DOHH2 (cell line): ENCODE data around the gene GNPDA1.

ENCODE experiments used
- H3F3A ChIP-seq: fragments of 200-600 bp; sonication (generic), shearing (Covaris generic); 2 replicates; pipeline ENCODE4 v1.6.0; 2016; ENCODE audit warnings: antibody characterized with exemption, mild to moderate bottlenecking; ENCODE audit not compliant: control insufficient read depth, insufficient read depth
- H3K27ac ChIP-seq: fragments of 200-600 bp; sonication (generic); 2 replicates; pipeline ENCODE4 v1.5.1; 2014; ENCODE audit warnings: low read depth, mild to moderate bottlenecking, low read length, moderate library complexity
- H3K27me3 ChIP-seq: fragments of 200-600 bp; sonication (generic); 2 replicates; pipeline ENCODE4 v1.6.1; 2014; ENCODE audit warnings: mild to moderate bottlenecking, low read length, mixed read lengths; ENCODE audit not compliant: control insufficient read depth
- H3K36me3 ChIP-seq: fragments of 200-600 bp; sonication (generic); 2 replicates; pipeline ENCODE4 v1.6.1; 2014; ENCODE audit warnings: mild to moderate bottlenecking, low read length, moderate library complexity, mixed read lengths; ENCODE audit not compliant: control insufficient read depth
- H3K4me1 ChIP-seq: fragments of 200-600 bp; sonication (generic); 2 replicates; pipeline ENCODE4 v1.6.1; 2014; ENCODE audit warnings: mild to moderate bottlenecking, low read length, mixed read lengths; ENCODE audit not compliant: control insufficient read depth
- H3K4me2 ChIP-seq: fragments of 200-600 bp; sonication (generic); 2 replicates; pipeline ENCODE4 v1.6.0; 2014; ENCODE audit warnings: mild to moderate bottlenecking, low read length, moderate library complexity
- H3K4me3 ChIP-seq: fragments of 200-600 bp; sonication (generic); 2 replicates; pipeline ENCODE4 v1.5.1; 2014; ENCODE audit warnings: mild to moderate bottlenecking, low read length, mixed read lengths
- H3K79me2 ChIP-seq: fragments of 200-600 bp; sonication (generic); 2 replicates; pipeline ENCODE4 v1.6.1; 2014; ENCODE audit warnings: mild to moderate bottlenecking, low read length, mixed read lengths; ENCODE audit not compliant: control insufficient read depth
- H3K9me2 ChIP-seq: fragments of 200-600 bp; sonication (generic); replicated peaks from 2 replicates; pipeline ENCODE4 v1.6.1; 2014; ENCODE audit warnings: mild to moderate bottlenecking, low read length, mixed read lengths; ENCODE audit not compliant: control insufficient read depth
- H3K9me3 ChIP-seq: fragments of 200-600 bp; sonication (generic); 2 replicates; pipeline ENCODE4 v1.6.1; 2014; ENCODE audit warnings: antibody characterized with exemption, low read length, mixed read lengths; ENCODE audit not compliant: control insufficient read depth, insufficient read depth
- H4K20me1 ChIP-seq: fragments of 200-600 bp; sonication (generic); 2 replicates; pipeline ENCODE4 v1.6.0; 2014; ENCODE audit warnings: low read depth, mild to moderate bottlenecking, antibody characterized with exemption, low read length, moderate library complexity; ENCODE audit not compliant: control insufficient read depth, insufficient read depth
- CTCF ChIP-seq: fragments of 200-600 bp; sonication (generic); IDR thresholded peaks from one replicate; pipeline ENCODE4 v1.5.1; 2014; ENCODE audit warnings: antibody characterized with exemption, mild to moderate bottlenecking, low read depth, low read length; ENCODE audit not compliant: poor library complexity, severe bottlenecking
- EZH2phosphoT487 ChIP-seq: fragments of 200-600 bp; sonication (generic); IDR thresholded peaks from 2 replicates; pipeline ENCODE4 v1.6.1; 2017; ENCODE audit warnings: borderline replicate concordance, mild to moderate bottlenecking, antibody characterized with exemption, low read length, moderate library complexity, mixed read lengths

Gene GNPDA1

GRCh38 chr5:142007237-142007544 lies 5.6 kb downstream of the GNPDA1 start:
- Histone ChIP-seq H3K9me3 (no peaks in the 10 kb centered on the region), H3K27ac (no peak overlapping the region), H3K27me3 (peaks cover 5% of the 10 kb centered on the region; the same call in 1 of the 2 replicates), H3K9me2 (no peaks in the 10 kb centered on the region), H3K79me2 (no peaks in the 10 kb centered on the region), H3K4me2 (no peak overlapping the region), H3K4me1 (peaks cover 2% of the 10 kb centered on the region), H3K36me3 (peaks cover 3% of the 10 kb centered on the region; the same call in 1 of the 2 replicates), H4K20me1 (no peaks in the 10 kb centered on the region), H3K4me3 (no peak overlapping the region), H3F3A (no peaks in the 10 kb centered on the region)
- TF ChIP-seq EZH2phosphoT487 (no peak), CTCF (no peak)

- Histone ChIP-seq H3K36me3 (peaks cover 8% of the 10 kb centered on the region; the same call in 1 of the 2 replicates), H3K4me1 (no peaks in the 10 kb centered on the region), H3K9me3 (no peaks in the 10 kb centered on the region), H3K4me2 (no peak overlapping the region), H3K4me3 (no peak overlapping the region), H3K27ac (no peak overlapping the region), H3K27me3 (no peaks in the 10 kb centered on the region), H4K20me1 (no peaks in the 10 kb centered on the region), H3K9me2 (no peaks in the 10 kb centered on the region), H3K79me2 (no peaks in the 10 kb centered on the region), H3F3A (no peaks in the 10 kb centered on the region)
- TF ChIP-seq EZH2phosphoT487 (no peak), CTCF (no peak)
Observed at GRCh38 chr5:142006363-142007236, 6.2 kb downstream of the GNPDA1 start.

GRCh38 chr5:142003266-142003800 lies 9.5 kb downstream of the GNPDA1 start:
- Histone ChIP-seq H3F3A (no peaks in the 10 kb centered on the region), H3K4me2 (no peak overlapping the region), H3K9me3 (no peaks in the 10 kb centered on the region), H3K4me3 (no peak overlapping the region), H3K27ac (no peak overlapping the region), H3K36me3 (peaks cover 12% of the 10 kb centered on the region), H3K27me3 (no peaks in the 10 kb centered on the region), H4K20me1 (no peaks in the 10 kb centered on the region), H3K79me2 (no peaks in the 10 kb centered on the region), H3K4me1 (no peaks in the 10 kb centered on the region), H3K9me2 (no peaks in the 10 kb centered on the region)
- TF ChIP-seq EZH2phosphoT487: no peak
- TF ChIP-seq CTCF: no peak
